PFSK-1 (cell line): ENCODE results near the gene OSR1. TPM values are rescaled to one million over a fixed set of nuclear protein-coding genes. Genes with fewer than 3 reads are reported as not detected.

Experiments
- FOXP2 ChIP-seq: optimal IDR thresholded peaks from 2 replicates; pipeline ENCODE3; 2011; ENCODE audit warnings: borderline replicate concordance, control low read depth, inconsistent platforms; ENCODE audit not compliant: insufficient read depth; ENCODE audit errors: extremely low read length, extremely low read depth
- POLR2AphosphoS5 ChIP-seq: IDR thresholded peaks from 2 replicates; pipeline ENCODE4 v1.6.1; 2012; ENCODE audit warnings: low read depth, mild to moderate bottlenecking, control low read depth, low read length, moderate library complexity
- SIN3A ChIP-seq: IDR thresholded peaks from 2 replicates; pipeline ENCODE4 v1.6.1; 2012; ENCODE audit warnings: mild to moderate bottlenecking, low read length, moderate library complexity, borderline replicate concordance; ENCODE audit not compliant: insufficient read depth
- TAF1 ChIP-seq: IDR thresholded peaks from 2 replicates; pipeline ENCODE4 v1.6.1; 2012; ENCODE audit warnings: low read length, control low read depth, borderline replicate concordance; ENCODE audit not compliant: insufficient read depth
- polyA plus RNA-seq: library from polyadenylated mRNA; unstranded; fragments of >200 nt; gene quantifications from one replicate; pipeline ENCODE4 v1.2.1, GENCODE V29; 2012; ENCODE audit warnings: low read depth, missing spikeins; ENCODE audit not compliant: insufficient read length
- TF ChIP-seq, protein P1 (sequence below), 2 experiments: IDR thresholded peaks; 2 replicates each; pipeline versions ENCODE4 v1.6.1 to v1.8.0; 2011 to 2012; ENCODE audit warnings: low read depth in 2 of 2, low read length in 2 of 2, control low read depth in 1 of 2, inconsistent platforms in 1 of 2, mild to moderate bottlenecking in 1 of 2, moderate library complexity in 1 of 2; ENCODE audit not compliant: insufficient read depth in 1 of 2

The OSR1 gene
- polyA plus RNA-seq, result not detected

GRCh38 chr2:19358242-19359020 is at the start of gene OSR1:
Gene OSR1 (minus strand): TSS chr2:19358623. CDS start chr2:19353805, 4,818 bp downstream.
- TF ChIP-seq, protein P1, sequence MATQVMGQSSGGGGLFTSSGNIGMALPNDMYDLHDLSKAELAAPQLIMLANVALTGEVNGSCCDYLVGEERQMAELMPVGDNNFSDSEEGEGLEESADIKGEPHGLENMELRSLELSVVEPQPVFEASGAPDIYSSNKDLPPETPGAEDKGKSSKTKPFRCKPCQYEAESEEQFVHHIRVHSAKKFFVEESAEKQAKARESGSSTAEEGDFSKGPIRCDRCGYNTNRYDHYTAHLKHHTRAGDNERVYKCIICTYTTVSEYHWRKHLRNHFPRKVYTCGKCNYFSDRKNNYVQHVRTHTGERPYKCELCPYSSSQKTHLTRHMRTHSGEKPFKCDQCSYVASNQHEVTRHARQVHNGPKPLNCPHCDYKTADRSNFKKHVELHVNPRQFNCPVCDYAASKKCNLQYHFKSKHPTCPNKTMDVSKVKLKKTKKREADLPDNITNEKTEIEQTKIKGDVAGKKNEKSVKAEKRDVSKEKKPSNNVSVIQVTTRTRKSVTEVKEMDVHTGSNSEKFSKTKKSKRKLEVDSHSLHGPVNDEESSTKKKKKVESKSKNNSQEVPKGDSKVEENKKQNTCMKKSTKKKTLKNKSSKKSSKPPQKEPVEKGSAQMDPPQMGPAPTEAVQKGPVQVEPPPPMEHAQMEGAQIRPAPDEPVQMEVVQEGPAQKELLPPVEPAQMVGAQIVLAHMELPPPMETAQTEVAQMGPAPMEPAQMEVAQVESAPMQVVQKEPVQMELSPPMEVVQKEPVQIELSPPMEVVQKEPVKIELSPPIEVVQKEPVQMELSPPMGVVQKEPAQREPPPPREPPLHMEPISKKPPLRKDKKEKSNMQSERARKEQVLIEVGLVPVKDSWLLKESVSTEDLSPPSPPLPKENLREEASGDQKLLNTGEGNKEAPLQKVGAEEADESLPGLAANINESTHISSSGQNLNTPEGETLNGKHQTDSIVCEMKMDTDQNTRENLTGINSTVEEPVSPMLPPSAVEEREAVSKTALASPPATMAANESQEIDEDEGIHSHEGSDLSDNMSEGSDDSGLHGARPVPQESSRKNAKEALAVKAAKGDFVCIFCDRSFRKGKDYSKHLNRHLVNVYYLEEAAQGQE (IDR thresholded peaks at IDR 0.05; ENCODE audit: insufficient read depth in 1 of 2, low read depth in 2 of 2, low read length in 2 of 2), result no peak
- TF ChIP-seq POLR2AphosphoS5, result no peak
- TF ChIP-seq TAF1, result no peak
- no peak for TF ChIP-seq SIN3A
- no peak for TF ChIP-seq FOXP2

DNA sequence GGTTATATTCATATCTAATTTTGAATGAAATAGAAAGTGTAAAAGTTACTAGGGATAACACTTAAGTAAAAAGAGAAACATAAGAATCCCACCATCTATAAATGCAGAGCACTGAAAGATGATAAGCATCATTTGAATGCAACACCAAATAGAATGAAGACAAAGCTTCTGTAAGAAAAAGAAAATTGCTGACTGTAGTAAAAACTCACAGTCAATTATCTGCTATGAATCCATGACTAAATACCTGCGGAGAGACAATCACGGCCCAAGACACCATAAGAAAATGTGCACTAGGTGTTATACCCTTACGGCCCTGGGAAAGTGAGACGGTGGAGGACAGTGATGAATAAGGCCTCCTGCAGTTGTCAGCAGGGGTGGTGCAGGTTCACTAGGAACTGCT is 45.4 kb upstream of the OSR1 start:
- TF ChIP-seq TAF1 (no peak), POLR2AphosphoS5 (no peak), SIN3A (no peak), FOXP2 (no peak)
- TF ChIP-seq, protein P1 (IDR thresholded peaks at IDR 0.05; ENCODE audit: insufficient read depth in 1 of 2, low read depth in 2 of 2, low read length in 2 of 2), result no peak

GRCh38 chr2:19392191-19392590 is 33.8 kb upstream of the OSR1 start:
- TF ChIP-seq FOXP2, result no peak
- no peak for TF ChIP-seq POLR2AphosphoS5
- TF ChIP-seq SIN3A, result no peak
- TF ChIP-seq TAF1, result no peak
- TF ChIP-seq, protein P1 (IDR thresholded peaks at IDR 0.05; ENCODE audit: insufficient read depth in 1 of 2, low read depth in 2 of 2, low read length in 2 of 2), result no peak

- TF ChIP-seq, protein P1 (IDR thresholded peaks at IDR 0.05; ENCODE audit: insufficient read depth in 1 of 2, low read depth in 2 of 2, low read length in 2 of 2), result no peak
- TF ChIP-seq POLR2AphosphoS5 (no peak), TAF1 (no peak), FOXP2 (no peak), SIN3A (no peak)
Observed at GRCh38 chr2:19380532-19380931, 22.1 kb upstream of the OSR1 start.
